HepG2 (cell line): ENCODE measurements around the gene SLC16A3. TPM values are rescaled to one million over a fixed set of nuclear protein-coding genes. Genes with fewer than 3 reads are reported as not detected.

Source experiments
- ATF4 ChIP-seq, 2 experiments: fragments of 450-650 bp in 1 of 2; sonication (generic) in 1 of 2; formaldehyde crosslinking; IDR thresholded peaks; 2 replicates each; pipeline versions ENCODE4 v1.5.0 to v1.8.0; 2020 to 2022; ENCODE audit warnings: mild to moderate bottlenecking in 1 of 2, missing genetic modification reagents in 1 of 2
- CENPBD1 ChIP-seq: sonication (generic); formaldehyde crosslinking; IDR thresholded peaks from 2 replicates; pipeline ENCODE4 v1.8.0; 2022; ENCODE audit warnings: missing genetic modification reagents, low read depth, mild to moderate bottlenecking, borderline replicate concordance
- FOSL1 ChIP-seq: sonication (generic); formaldehyde crosslinking; IDR thresholded peaks from 2 replicates; pipeline ENCODE4 v1.9.0; 2021; ENCODE audit warnings: missing genetic modification reagents, borderline replicate concordance
- HIVEP1 ChIP-seq: sonication (generic); formaldehyde crosslinking; IDR thresholded peaks from 2 replicates; pipeline ENCODE4 v1.4.0; 2020; ENCODE audit warnings: mild to moderate bottlenecking, missing genetic modification reagents
- IRF1 ChIP-seq: sonication (generic); formaldehyde crosslinking; IDR thresholded peaks from 2 replicates; pipeline ENCODE4 v1.4.0; 2020; ENCODE audit warnings: low read depth, mild to moderate bottlenecking, missing genetic modification reagents
- KIAA2018 ChIP-seq: sonication (generic); formaldehyde crosslinking; IDR thresholded peaks from 2 replicates; pipeline ENCODE4 v1.5.0; 2020; ENCODE audit warnings: mild to moderate bottlenecking, missing genetic modification reagents, borderline replicate concordance
- MXD4 ChIP-seq: IDR thresholded peaks from 2 replicates; pipeline ENCODE4 v1.6.1; 2016; ENCODE audit warnings: mild to moderate bottlenecking, missing biosample characterization, missing genetic modification reagents
- TBX2 ChIP-seq: sonication (generic); formaldehyde crosslinking; IDR thresholded peaks from 2 replicates; pipeline ENCODE4 v1.5.0; 2020; ENCODE audit warnings: missing genetic modification reagents, mild to moderate bottlenecking, borderline replicate concordance
- U2AF2 ChIP-seq: fragments of 200-400 bp; formaldehyde crosslinking; IDR thresholded peaks from 2 replicates; pipeline ENCODE4 v1.6.1; 2017; ENCODE audit warnings: low read depth, mild to moderate bottlenecking, low read length
- ZFP1 ChIP-seq: IDR thresholded peaks from 2 replicates; pipeline ENCODE4 v1.6.1; 2016
- ZNF230 ChIP-seq: sonication (generic); formaldehyde crosslinking; IDR thresholded peaks from 2 replicates; pipeline ENCODE4 v1.4.0; 2020; ENCODE audit warnings: mild to moderate bottlenecking, missing genetic modification reagents
- ZNF280D ChIP-seq: sonication (generic); formaldehyde crosslinking; IDR thresholded peaks from 2 replicates; pipeline ENCODE4 v1.5.1; 2020; ENCODE audit warnings: mild to moderate bottlenecking, missing genetic modification reagents
- ZNF382 ChIP-seq: sonication (generic); formaldehyde crosslinking; IDR thresholded peaks from 2 replicates; pipeline ENCODE4 v1.5.0; 2020; ENCODE audit warnings: missing genetic modification reagents, mild to moderate bottlenecking, borderline replicate concordance
- ZNF460 ChIP-seq: sonication (generic); formaldehyde crosslinking; IDR thresholded peaks from 2 replicates; pipeline ENCODE4 v1.5.1; 2020; ENCODE audit warnings: missing genetic modification reagents, mild to moderate bottlenecking, borderline replicate concordance
- ZNF776 ChIP-seq: sonication (generic); formaldehyde crosslinking; IDR thresholded peaks from 2 replicates; pipeline ENCODE4 v1.4.0; 2020; ENCODE audit warnings: mild to moderate bottlenecking, missing genetic modification reagents
- polyA plus RNA-seq, 8 experiments: library from polyadenylated mRNA; depleted of rRNA in 3 of 8; stranded (reverse) in 7 of 8; unstranded in 1 of 8; fragments of >200 nt; fragmentation: Illumina TruSeq in 4 of 8; extraction: Trizol in 4 of 8; gene quantifications; 2 replicates each; pipeline versions ENCODE4 v1.2.1 to v1.2.3, GENCODE V29; 2011 to 2016; ENCODE audit warnings: low read depth in 4 of 8, missing spikeins in 1 of 8, mixed read lengths in 1 of 8; ENCODE audit not compliant: insufficient read depth in 1 of 8
- total RNA-seq, 5 experiments: library from RNA; depleted of rRNA; stranded (reverse); fragments of >200 nt; fragmentation: Illumina TruSeq; extraction: Trizol; gene quantifications; 2 replicates each; pipeline ENCODE4 v1.2.3, GENCODE V29; 2016; ENCODE audit warnings: low read depth in 1 of 5

Gene SLC16A3
- total and polyA plus RNA-seq, 2 of the 13 experiments (the other 11 are each of a cell fraction or from before 2014, with no cell fraction given): 242 to 349 TPM

- TF ChIP-seq ZNF280D: no peak
- no peak for TF ChIP-seq CENPBD1 (CRISPR knock-in tag)
- TF ChIP-seq ZNF382 (CRISPR knock-in tag): no peak
- no peak for TF ChIP-seq U2AF2
- no peak for TF ChIP-seq KIAA2018 (CRISPR knock-in tag)
- no peak for TF ChIP-seq ATF4 (CRISPR knock-in tag; IDR thresholded peaks at IDR 0.05)
- TF ChIP-seq IRF1 (CRISPR knock-in tag): no peak
- no peak; the same call in 1 of the 2 replicates for TF ChIP-seq HIVEP1 (CRISPR knock-in tag)
- no peak for TF ChIP-seq ZNF460 (CRISPR knock-in tag)
- TF ChIP-seq ZFP1: no peak
- TF ChIP-seq ZNF776 (CRISPR knock-in tag): 0 out of 2 replicates have a peak, but pooled peaks have one; percentile 38
- TF ChIP-seq ZNF230 (CRISPR knock-in tag): no peak
- TF ChIP-seq MXD4 (CRISPR knock-in tag): no peak
- TF ChIP-seq TBX2 (CRISPR knock-in tag): no peak
- no peak for TF ChIP-seq FOSL1 (CRISPR knock-in tag)
Observed at GRCh38 chr17:82234211-82235055, 5.6 kb downstream of the SLC16A3 start (continued).
